ENCODE measurements around the gene ADGRG1.

- TF ChIP-seq POLR2A (IDR thresholded peaks at IDR 0.05; ENCODE audit: low read length) (no peak), GATA1 (IDR thresholded peaks at IDR 0.05; ENCODE audit: low read depth, low read length) (no peak)
These were observed 51.5 kb downstream of the ADGRG1 start for GRCh38 chr16:57679767-57680482.
